Neuronal stem cell (in vitro differentiated cells): ENCODE results near the gene NTSR1.

Source experiments
- DNase-seq: peaks from one replicate; pipeline ENCODE4 v3.0.0-alpha.2; 2013; ENCODE audit warnings: low spot score
- H2AFZ ChIP-seq: one replicate; pipeline ENCODE4 v1.6.1; 2013; ENCODE audit warnings: mild to moderate bottlenecking, low read length, inconsistent platforms
- H2AK5ac ChIP-seq: 2 replicates; pipeline ENCODE4 v1.6.1; 2013; ENCODE audit warnings: low read depth, mild to moderate bottlenecking, inconsistent platforms, low read length, moderate library complexity, mixed read lengths
- H2BK120ac ChIP-seq: 2 replicates; pipeline ENCODE4 v1.6.1; 2013; ENCODE audit warnings: low read depth, mild to moderate bottlenecking, inconsistent platforms, low read length, moderate library complexity, mixed read lengths
- H2BK12ac ChIP-seq: one replicate; pipeline ENCODE4 v1.6.1; 2013; ENCODE audit warnings: low read length, inconsistent platforms
- H2BK15ac ChIP-seq: 2 replicates; pipeline ENCODE4 v1.6.1; 2013; ENCODE audit warnings: mild to moderate bottlenecking, low read length, inconsistent platforms, mixed read lengths
- H2BK5ac ChIP-seq: one replicate; pipeline ENCODE4 v1.6.1; 2013; ENCODE audit warnings: inconsistent platforms, mild to moderate bottlenecking, low read length, moderate library complexity
- H3K14ac ChIP-seq: one replicate; pipeline ENCODE4 v1.6.1; 2013; ENCODE audit warnings: low read length, inconsistent platforms
- H3K18ac ChIP-seq: 2 replicates; pipeline ENCODE4 v1.6.1; 2013; ENCODE audit warnings: low read length, inconsistent platforms
- H3K23ac ChIP-seq: 2 replicates; pipeline ENCODE4 v1.6.1; 2013; ENCODE audit warnings: low read depth, mild to moderate bottlenecking, mixed read lengths, low read length, inconsistent platforms; ENCODE audit not compliant: poor library complexity
- H3K27ac ChIP-seq: replicated peaks from 3 replicates; pipeline ENCODE4 v1.5.1; 2013; ENCODE audit warnings: low read length, inconsistent platforms
- H3K27me3 ChIP-seq, 3 experiments: 2 replicates each; pipeline ENCODE4 v1.6.1; 2013; ENCODE audit warnings: low read length in 3 of 3, mild to moderate bottlenecking in 2 of 3, inconsistent platforms in 1 of 3, low read depth in 1 of 3, mixed read lengths in 1 of 3, moderate library complexity in 1 of 3; ENCODE audit not compliant: control insufficient read depth in 3 of 3, insufficient read depth in 3 of 3
- H3K36me3 ChIP-seq, 2 donors: replicated peaks in 1 of 2; 2 replicates each; pipeline ENCODE4 v1.6.1; 2013; ENCODE audit warnings: low read length in 2 of 2; ENCODE audit not compliant: control insufficient read depth in 2 of 2, insufficient read depth in 2 of 2
- H3K4ac ChIP-seq: 2 replicates; pipeline ENCODE4 v1.6.1; 2013; ENCODE audit warnings: inconsistent platforms, mild to moderate bottlenecking, low read length, moderate library complexity
- H3K4me1 ChIP-seq, 2 donors: 1 replicate in 1 of 2; 2 replicates in 1 of 2; pipeline ENCODE4 v1.6.1; 2013; ENCODE audit warnings: low read length in 2 of 2, low read depth in 1 of 2; ENCODE audit not compliant: control insufficient read depth in 2 of 2, insufficient read depth in 1 of 2
- H3K4me2 ChIP-seq: one replicate; pipeline ENCODE4 v1.6.1; 2013; ENCODE audit warnings: mild to moderate bottlenecking, low read length, inconsistent platforms; ENCODE audit not compliant: insufficient read depth, poor library complexity, severe bottlenecking
- H3K4me3 ChIP-seq, 2 donors: 2 replicates each; pipeline ENCODE4 v1.5.1; 2013; ENCODE audit warnings: low read length in 2 of 2, mild to moderate bottlenecking in 2 of 2, inconsistent platforms in 1 of 2, moderate library complexity in 1 of 2
- H3K79me1 ChIP-seq: one replicate; pipeline ENCODE4 v1.6.1; 2013; ENCODE audit warnings: low read depth, mild to moderate bottlenecking, inconsistent platforms, low read length, moderate library complexity
- H3K9ac ChIP-seq: one replicate; pipeline ENCODE4 v1.6.1; 2013; ENCODE audit warnings: mild to moderate bottlenecking, low read depth, low read length, inconsistent platforms; ENCODE audit not compliant: poor library complexity
- H3K9me3 ChIP-seq, 2 donors: replicated peaks in 1 of 2; 2 replicates each; pipeline versions ENCODE3 to v1.6.1; 2013; ENCODE audit warnings: low read length in 2 of 2, mild to moderate bottlenecking in 2 of 2, inconsistent platforms in 1 of 2, low read depth in 1 of 2, mixed read lengths in 1 of 2, moderate library complexity in 1 of 2; ENCODE audit not compliant: control insufficient read depth in 2 of 2, insufficient read depth in 1 of 2
- H4K8ac ChIP-seq: one replicate; pipeline ENCODE4 v1.6.1; 2013; ENCODE audit warnings: low read depth, mild to moderate bottlenecking, inconsistent platforms, low read length, moderate library complexity
- H4K91ac ChIP-seq: one replicate; pipeline ENCODE4 v1.6.1; 2013; ENCODE audit warnings: low read length, low read depth, mild to moderate bottlenecking, inconsistent platforms; ENCODE audit not compliant: poor library complexity
- WGBS, 2 donors: extraction: QIAGEN DNeasy Blood & Tissue Kit; methylation state at CpG; one replicate each; pipeline ENCODE4 v1.1.7; 2013; ENCODE audit warnings: missing lambda C conversion rate in 2 of 2, mixed read lengths in 1 of 2; ENCODE audit not compliant: insufficient read length in 2 of 2, insufficient replicate concordance in 1 of 2; ENCODE audit errors: extremely low coverage in 2 of 2; 5-methylcytosine and 5-hydroxymethylcytosine counted together

Gene NTSR1

GRCh38 chr20:62714799-62715198 is 6.2 kb downstream of the NTSR1 start:
- DNase-seq: no peak
- 100% methylated on average over 1 of the region's 6 CpGs; no CpG with 5 or more reads in 1 of the 2 donors for WGBS, 2 donors
- H3K4ac ChIP-seq: no peak overlapping the region

GRCh38 chr20:62715201-62715600 is 6.6 kb downstream of the NTSR1 start:
- no CpG with 5 or more reads among the region's 10 CpGs for WGBS, 2 donors
- DNase-seq: no peak
- Histone ChIP-seq H3K4ac (no peak overlapping the region), H3K9me3 (peaks cover 4% of the 10 kb centered on the region in 2 donors), H2BK15ac (peak overlapping the region; percentile 6), H3K18ac (peak overlapping the region; percentile 79), H4K8ac (no peak overlapping the region), H3K4me1 (no peaks in the 10 kb centered on the region), H3K14ac (peak overlapping the region; percentile 79), H2BK5ac (no peak overlapping the region), H3K4me3 (peak overlapping the region in 1 of 2 donors; percentile 26), H3K36me3 (no peaks in the 10 kb centered on the region), H3K27me3 (peaks cover 0 to 58% (median 10%) of the 10 kb centered on the region in 3 experiments), H2AK5ac (no peak overlapping the region), H3K79me1 (no peaks in the 10 kb centered on the region), H3K23ac (peak overlapping the region; percentile 75), H3K4me2 (no peak overlapping the region), H2AFZ (no peak overlapping the region), H3K9ac (no peak overlapping the region), H3K27ac (no peak overlapping the region), H2BK120ac (no peak overlapping the region), H4K91ac (no peak overlapping the region), H2BK12ac (peak overlapping the region; percentile 82)

More at GRCh38 chr20:62714799-62715198, 6.2 kb downstream of the NTSR1 start:
- Histone ChIP-seq H4K8ac (no peak overlapping the region), H3K27ac (no peak overlapping the region), H3K14ac (no peak overlapping the region), H3K4me2 (no peak overlapping the region), H3K27me3 (peaks cover under 1 to 62% (median 14%) of the 10 kb centered on the region in 3 experiments), H2BK12ac (no peak overlapping the region), H2BK15ac (no peak overlapping the region), H3K79me1 (no peaks in the 10 kb centered on the region), H3K4me3 (no peak overlapping the region), H2AK5ac (no peak overlapping the region), H3K23ac (peak overlapping the region; percentile 75), H3K9ac (no peak overlapping the region), H2BK120ac (no peak overlapping the region), H3K4me1 (no peaks in the 10 kb centered on the region), H3K36me3 (no peaks in the 10 kb centered on the region), H3K18ac (no peak overlapping the region), H3K9me3 (peaks cover 0 to 5% of the 10 kb centered on the region in 2 donors), H4K91ac (no peak overlapping the region), H2BK5ac (no peak overlapping the region), H2AFZ (no peak overlapping the region)

GRCh38 chr20:62716198-62716940 is 7.7 kb downstream of the NTSR1 start:
- Histone ChIP-seq H3K4me2 (no peak overlapping the region), H3K4ac (no peak overlapping the region), H2BK15ac (peak overlapping the region; percentile 81), H2BK12ac (no peak overlapping the region), H3K14ac (peak overlapping the region; percentile 66), H2BK120ac (no peak overlapping the region), H4K91ac (no peak overlapping the region), H3K27ac (no peak overlapping the region), H2AFZ (no peak overlapping the region), H3K18ac (peak overlapping the region; percentile 77), H3K27me3 (peaks cover 0 to 49% (median 0%) of the 10 kb centered on the region in 3 experiments), H3K4me1 (no peaks in the 10 kb centered on the region), H3K4me3 (no peak overlapping the region), H3K23ac (peak overlapping the region; percentile 82), H2AK5ac (peak overlapping the region; percentile 36), H3K9me3 (peaks cover 1 to 11% of the 10 kb centered on the region in 2 donors), H3K36me3 (no peaks in the 10 kb centered on the region), H2BK5ac (no peak overlapping the region), H3K79me1 (no peaks in the 10 kb centered on the region), H3K9ac (no peak overlapping the region), H4K8ac (peak overlapping the region; percentile 79)
- WGBS, 2 donors: no CpG with 5 or more reads among the region's 30 CpGs
- no peak for DNase-seq

- H3K27ac ChIP-seq: no peak overlapping the region
- H2BK12ac ChIP-seq: no peak overlapping the region
- no peak overlapping the region for H3K9ac ChIP-seq
- H3K27me3 ChIP-seq: peaks cover 0 to 49% (median 0%) of the 10 kb centered on the region in 3 experiments
- no peaks in the 10 kb centered on the region for H3K4me1 ChIP-seq
- no peaks in the 10 kb centered on the region for H3K36me3 ChIP-seq
- no peak for DNase-seq
- H3K4ac ChIP-seq: no peak overlapping the region
- peak overlapping the region; percentile 42 for H3K14ac ChIP-seq
- H2AK5ac ChIP-seq: peak overlapping the region; percentile 36
- H2AFZ ChIP-seq: no peak overlapping the region
- no CpG with 5 or more reads among the region's 11 CpGs for WGBS, 2 donors
- H2BK5ac ChIP-seq: no peak overlapping the region
- H3K23ac ChIP-seq: peak overlapping the region; percentile 82
- H4K91ac ChIP-seq: no peak overlapping the region
- peak overlapping the region; percentile 83 for H2BK120ac ChIP-seq
- H3K4me2 ChIP-seq: no peak overlapping the region
- no peak overlapping the region for H4K8ac ChIP-seq
- no peak overlapping the region for H3K4me3 ChIP-seq
- H3K79me1 ChIP-seq: no peaks in the 10 kb centered on the region
- peak overlapping the region; percentile 81 for H2BK15ac ChIP-seq
- peaks cover 5 to 17% of the 10 kb centered on the region in 2 donors for H3K9me3 ChIP-seq
- peak overlapping the region; percentile 77 for H3K18ac ChIP-seq
Measured at GRCh38 chr20:62716941-62717310, 8.3 kb downstream of the NTSR1 start.
